GM19043 (cell line): ENCODE results near the gene CBFB.
"Not testable (repeated sequence)": the region's sequence is repeated elsewhere in the genome, so short reads cannot be mapped to it uniquely, and the experiment has no call there.

Experiments used
- ATAC-seq: cut with Tn5 transposase; IDR thresholded peaks from one replicate; pipeline ENCODE4 v1.9.1; 2021; ENCODE audit warnings: low read depth; ENCODE audit not compliant: unreplicated experiment

Gene CBFB

GRCh38 chr16:67028696-67029253 is at the start of gene CBFB:
CBFB (plus strand) TSS chr16:67029149; CDS start chr16:67029408, 259 bp downstream.
- peak; percentile 70 for ATAC-seq

- no peak for ATAC-seq
These were observed 45.9 kb upstream of the CBFB start for GRCh38 chr16:66983033-66983432.

- no peak for ATAC-seq
These were observed 44.0 kb upstream of the CBFB start for GRCh38 chr16:66984892-66985311.

GRCh38 chr16:66986559-66986958 is 42.4 kb upstream of the CBFB start:
- ATAC-seq = no peak

- no peak for ATAC-seq
These were observed 40.7 kb upstream of the CBFB start, which contains the start of gene CES4A for GRCh38 chr16:66988197-66988788. CES4A (plus strand) TSS chr16:66988589; CDS start chr16:66988773, 184 bp downstream.

- no peak for ATAC-seq
These were observed 37.3 kb upstream of the CBFB start for GRCh38 chr16:66991545-66992077.

GRCh38 chr16:66993558-66993957 is 35.4 kb upstream of the CBFB start:
- not testable (repeated sequence) for ATAC-seq

- no peak for ATAC-seq
These were observed 32.5 kb upstream of the CBFB start for GRCh38 chr16:66996324-66996982.

- no peak for ATAC-seq
These were observed 32.0 kb upstream of the CBFB start for GRCh38 chr16:66996983-66997358.

GRCh38 chr16:67000384-67001351 is 28.3 kb upstream of the CBFB start:
- no peak for ATAC-seq

GRCh38 chr16:67001726-67002125 is 27.2 kb upstream of the CBFB start:
- ATAC-seq = no peak

- ATAC-seq = no peak
These were observed 21.9 kb upstream of the CBFB start for GRCh38 chr16:67006930-67007658.

- no peak for ATAC-seq
These were observed 19.8 kb upstream of the CBFB start for GRCh38 chr16:67009158-67009557.

- ATAC-seq = no peak
These were observed 17.7 kb upstream of the CBFB start for GRCh38 chr16:67011274-67011673.

- ATAC-seq = no peak
These were observed 15.6 kb upstream of the CBFB start for GRCh38 chr16:67013233-67013822.

GRCh38 chr16:67013823-67014633 is 14.9 kb upstream of the CBFB start:
- ATAC-seq = no peak

- ATAC-seq = no peak
These were observed 14.2 kb upstream of the CBFB start for GRCh38 chr16:67014634-67015312.

- ATAC-seq = no peak
These were observed 13.6 kb upstream of the CBFB start for GRCh38 chr16:67015313-67015731.
